Endothelial cell of umbilical vein (primary cell): ENCODE data around the gene FRS3. TPM values are rescaled to one million over a fixed set of nuclear protein-coding genes. Genes with fewer than 3 reads are reported as not detected.

Experiments used
- BruUV-seq: library from RNA; stranded (reverse); fragments of 400-500 nt; replicated peaks from 2 replicates; lab custom pipeline; 2021; lab: Mats Ljungman, UMichigan
- CTCF ChIA-PET: fragments of 300-600, 350-600 bp; sonication (Branson Sonifier 250); formaldehyde crosslinking; loops from one replicate; lab custom pipeline; 2021; ENCODE audit warnings: antibody characterized with exemption, inconsistent platforms; lab: Charles Lee
- POLR2A ChIA-PET: fragments of 300-600, 350-600 bp; sonication (Branson Sonifier 250); formaldehyde crosslinking; loops from one replicate; lab custom pipeline; 2021; ENCODE audit warnings: antibody characterized with exemption, inconsistent platforms; lab: Charles Lee
- DNase-seq: peaks from one replicate; pipeline ENCODE4 v3.0.0-alpha.2; 2011; ENCODE audit warnings: low read depth, low spot score
- FAIRE-seq: peaks from 2 replicates; lab custom pipeline; 2011; peaks lifted over from hg19 to GRCh38; lab: Jason Lieb, UNC
- H2AFZ ChIP-seq: 2 replicates; pipeline ENCODE4 v1.6.0; 2012; ENCODE audit warnings: low read depth, low read length, control low read depth, inconsistent platforms
- H3K27ac ChIP-seq: 2 replicates; pipeline ENCODE4 v1.5.1; 2011; ENCODE audit warnings: low read depth, mild to moderate bottlenecking, control low read depth, low read length, moderate library complexity; ENCODE audit not compliant: insufficient read depth
- H3K27me3 ChIP-seq, 2 experiments: 2 replicates each; pipeline versions ENCODE4 v1.6.0 to v1.6.1; 2011; ENCODE audit warnings: low read length in 2 of 2, mixed read lengths in 1 of 2; ENCODE audit not compliant: control insufficient read depth in 2 of 2, insufficient read depth in 2 of 2
- H3K36me3 ChIP-seq, 2 experiments: 2 replicates in 1 of 2; 3 replicates in 1 of 2; pipeline ENCODE4 v1.5.1; 2011; ENCODE audit warnings: low read length in 2 of 2, mild to moderate bottlenecking in 1 of 2, moderate library complexity in 1 of 2; ENCODE audit not compliant: control insufficient read depth in 2 of 2, insufficient read depth in 2 of 2; ENCODE audit errors: extremely low read depth in 1 of 2
- H3K4me1 ChIP-seq: 3 replicates; pipeline ENCODE4 v1.5.1; 2011; ENCODE audit warnings: mild to moderate bottlenecking, low read length; ENCODE audit not compliant: control insufficient read depth, insufficient read depth; ENCODE audit errors: extremely low read depth
- H3K4me2 ChIP-seq: 2 replicates; pipeline ENCODE4 v1.6.1; 2011; ENCODE audit warnings: low read length, control low read depth, mixed read lengths; ENCODE audit not compliant: insufficient read depth
- H3K4me3 ChIP-seq, 3 experiments: fragments of 200-600 bp in 1 of 3; sonication (generic), shearing (Covaris generic) in 1 of 3; replicated peaks in 1 of 3; 2 replicates each; pipeline ENCODE4 v1.5.1; 2011 to 2016; ENCODE audit warnings: control low read depth in 3 of 3, low read length in 3 of 3, mild to moderate bottlenecking in 2 of 3, inconsistent platforms in 1 of 3, low read depth in 1 of 3, moderate library complexity in 1 of 3; ENCODE audit not compliant: insufficient read depth in 1 of 3
- H3K79me2 ChIP-seq: 2 replicates; pipeline ENCODE4 v1.6.0; 2012; ENCODE audit warnings: low read length, inconsistent platforms; ENCODE audit not compliant: control insufficient read depth, insufficient read depth
- H3K9ac ChIP-seq: replicated peaks from 2 replicates; pipeline ENCODE3; 2011; ENCODE audit warnings: low read length, control low read depth; ENCODE audit not compliant: insufficient read depth; ENCODE audit errors: extremely low read depth
- H3K9me1 ChIP-seq: replicated peaks from 3 replicates; pipeline ENCODE4 v1.6.0; 2011; ENCODE audit warnings: mild to moderate bottlenecking, low read length; ENCODE audit not compliant: control insufficient read depth, insufficient read depth; ENCODE audit errors: extremely low read depth
- H3K9me3 ChIP-seq: replicated peaks from 2 replicates; pipeline ENCODE4 v1.5.1; 2012; ENCODE audit warnings: low read length, inconsistent platforms; ENCODE audit not compliant: control insufficient read depth, insufficient read depth
- H4K20me1 ChIP-seq: replicated peaks from 2 replicates; pipeline ENCODE3; 2011; ENCODE audit warnings: mild to moderate bottlenecking, low read length; ENCODE audit not compliant: control insufficient read depth, insufficient read depth; ENCODE audit errors: extremely low read depth
- EZH2 ChIP-seq: IDR thresholded peaks from 2 replicates; pipeline ENCODE4 v1.6.1; 2012; ENCODE audit warnings: borderline replicate concordance, low read depth, mild to moderate bottlenecking, moderate library complexity, low read length, inconsistent platforms; ENCODE audit not compliant: severe bottlenecking
- GATA2 ChIP-seq: IDR thresholded peaks from 2 replicates; pipeline ENCODE4 v1.7.0; 2011; ENCODE audit warnings: low read depth, mild to moderate bottlenecking, moderate library complexity, mixed read lengths, low read length; ENCODE audit not compliant: insufficient read length, insufficient read depth
- JUN ChIP-seq: IDR thresholded peaks from 2 replicates; pipeline ENCODE4 v1.6.1; 2011; ENCODE audit warnings: borderline replicate concordance, low read depth; ENCODE audit not compliant: insufficient read length, insufficient read depth
- dilution Hi-C: fragments of 300-500 bp; cut with MboI; formaldehyde crosslinking; loops from one replicate; pipeline ENCODE4 v1.15.0; 2019; ENCODE audit warnings: low sequenced_read_pairs; ENCODE audit not compliant: extremely low pct_ligation_motif_present
- intact Hi-C: fragments of 100-400 bp; cut with micrococcal nuclease; formaldehyde crosslinking; loops from one replicate; pipeline ENCODE4 v1.10.0; 2022
- polyA plus RNA-seq, 4 experiments: library from polyadenylated mRNA; depleted of rRNA in 3 of 4; stranded (reverse) in 3 of 4; unstranded in 1 of 4; fragments of >200 nt; gene quantifications; 2 replicates each; pipeline versions ENCODE4 v1.2.1 to v1.2.3, GENCODE V29; 2011 to 2012; ENCODE audit warnings: missing spikeins in 1 of 4
- total RNA-seq: library from RNA; stranded (reverse); gene quantifications from 2 replicates; pipeline ENCODE4 v1.2.3, GENCODE V29; 2021
- TF ChIP-seq, protein P1 (sequence below): IDR thresholded peaks from 2 replicates; pipeline ENCODE4 v1.6.1; 2011; ENCODE audit not compliant: insufficient read depth, insufficient read length
- TF ChIP-seq, protein P2 (sequence below), 2 donors: IDR thresholded peaks; 1 replicate in 1 of 2; 2 replicates in 1 of 2; pipeline ENCODE4 v1.5.1; 2011; ENCODE audit warnings: low read length in 2 of 2, mild to moderate bottlenecking in 2 of 2, moderate library complexity in 2 of 2, control low read depth in 1 of 2, inconsistent platforms in 1 of 2, low read depth in 1 of 2; ENCODE audit not compliant: insufficient read depth in 1 of 2; ENCODE audit errors: extremely low read depth in 1 of 2

The FRS3 gene
- total and polyA plus RNA-seq, 2 donors (not counting 3 experiments of a cell fraction or from before 2014, with no cell fraction given) = 5.2 to 5.3 TPM

DNA sequence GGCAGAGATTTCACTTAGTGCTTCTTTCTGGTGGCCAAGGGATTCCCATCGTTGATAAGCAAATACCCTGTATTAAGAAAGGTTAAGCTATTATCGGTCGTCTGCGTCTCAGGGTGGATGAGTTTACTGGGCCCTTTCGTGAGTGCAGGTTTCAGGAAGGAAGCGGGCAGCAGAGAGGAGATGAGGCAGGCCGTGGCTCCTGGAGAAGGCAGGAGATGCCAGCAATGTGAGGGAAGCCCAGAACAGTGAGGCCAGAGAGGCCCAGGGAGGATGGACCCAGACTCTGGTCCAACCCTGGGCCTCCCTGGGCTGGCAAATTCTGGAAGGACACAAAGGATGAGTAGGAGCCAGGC is 55.5 kb downstream of the FRS3 start:
- CTCF ChIA-PET = no interaction called here
- no peak overlapping the region for H3K4me2 ChIP-seq
- H3K36me3 ChIP-seq = no peaks in the 10 kb centered on the region
- no peak for DNase-seq
- no TSS peak for BruUV-seq
- no peak overlapping the region for H3K4me3 ChIP-seq
- H3K79me2 ChIP-seq = no peaks in the 10 kb centered on the region
- no peaks in the 10 kb centered on the region for H3K9me1 ChIP-seq
- TF ChIP-seq JUN (no peak), GATA2 (no peak), EZH2 (no peak)
- TF ChIP-seq, protein P1, sequence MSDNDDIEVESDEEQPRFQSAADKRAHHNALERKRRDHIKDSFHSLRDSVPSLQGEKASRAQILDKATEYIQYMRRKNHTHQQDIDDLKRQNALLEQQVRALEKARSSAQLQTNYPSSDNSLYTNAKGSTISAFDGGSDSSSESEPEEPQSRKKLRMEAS = no peak
- TF ChIP-seq, protein P2, sequence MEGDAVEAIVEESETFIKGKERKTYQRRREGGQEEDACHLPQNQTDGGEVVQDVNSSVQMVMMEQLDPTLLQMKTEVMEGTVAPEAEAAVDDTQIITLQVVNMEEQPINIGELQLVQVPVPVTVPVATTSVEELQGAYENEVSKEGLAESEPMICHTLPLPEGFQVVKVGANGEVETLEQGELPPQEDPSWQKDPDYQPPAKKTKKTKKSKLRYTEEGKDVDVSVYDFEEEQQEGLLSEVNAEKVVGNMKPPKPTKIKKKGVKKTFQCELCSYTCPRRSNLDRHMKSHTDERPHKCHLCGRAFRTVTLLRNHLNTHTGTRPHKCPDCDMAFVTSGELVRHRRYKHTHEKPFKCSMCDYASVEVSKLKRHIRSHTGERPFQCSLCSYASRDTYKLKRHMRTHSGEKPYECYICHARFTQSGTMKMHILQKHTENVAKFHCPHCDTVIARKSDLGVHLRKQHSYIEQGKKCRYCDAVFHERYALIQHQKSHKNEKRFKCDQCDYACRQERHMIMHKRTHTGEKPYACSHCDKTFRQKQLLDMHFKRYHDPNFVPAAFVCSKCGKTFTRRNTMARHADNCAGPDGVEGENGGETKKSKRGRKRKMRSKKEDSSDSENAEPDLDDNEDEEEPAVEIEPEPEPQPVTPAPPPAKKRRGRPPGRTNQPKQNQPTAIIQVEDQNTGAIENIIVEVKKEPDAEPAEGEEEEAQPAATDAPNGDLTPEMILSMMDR (IDR thresholded peaks at IDR 0.05; ENCODE audit: extremely low read depth in 1 of 2, insufficient read depth in 1 of 2, low read depth in 1 of 2, low read length in 2 of 2) = no peak
- H3K4me1 ChIP-seq = no peaks in the 10 kb centered on the region
- no peak overlapping the region for H3K9ac ChIP-seq
- no peaks in the 10 kb centered on the region for H3K27me3 ChIP-seq
- H4K20me1 ChIP-seq = no peaks in the 10 kb centered on the region
- intact Hi-C loops (no loop called here), dilution Hi-C loops (no loop called here)
- FAIRE-seq = no peak
- POLR2A ChIA-PET = no interaction called here
- no peak overlapping the region for H2AFZ ChIP-seq
- no peak overlapping the region for H3K27ac ChIP-seq
- no peaks in the 10 kb centered on the region for H3K9me3 ChIP-seq
